Myocyte (in vitro differentiated cells): Measurements from ENCODE around the gene TMC3. TPM values are rescaled to one million over a fixed set of nuclear protein-coding genes. Genes with fewer than 3 reads are reported as not detected.

Source experiments
- DNase-seq: peaks from one replicate; pipeline ENCODE4 v3.0.0-alpha.2; 2012; ENCODE audit warnings: low read depth
- total RNA-seq: library from RNA; depleted of rRNA; stranded (reverse); fragments of >200 nt; gene quantifications from 2 replicates; pipeline ENCODE4 v1.2.3, GENCODE V29; 2014

The TMC3 gene
- total RNA-seq, 1 donor from 2014 or later: not detected

DNA sequence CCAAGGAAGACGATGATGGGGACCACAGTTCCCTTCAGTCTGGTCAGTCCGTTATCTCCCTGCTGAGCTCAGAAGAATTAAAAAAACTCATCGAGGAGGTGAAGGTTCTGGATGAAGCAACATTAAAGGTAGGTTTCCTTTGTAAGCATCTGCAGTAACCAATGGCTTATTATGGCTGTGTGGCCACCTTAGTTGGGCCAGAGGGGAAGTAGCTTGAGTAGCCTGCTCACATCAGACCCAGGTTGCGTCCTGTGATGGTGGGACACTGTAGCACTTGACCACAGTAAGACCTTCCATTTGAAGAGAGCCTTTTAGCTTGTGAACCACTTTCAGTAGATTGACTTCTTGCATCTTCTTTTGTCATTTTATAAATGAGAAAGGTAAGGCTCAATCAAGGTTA is 72.6 kb downstream of the TMC3 start:
- DNase-seq: no peak

DNA sequence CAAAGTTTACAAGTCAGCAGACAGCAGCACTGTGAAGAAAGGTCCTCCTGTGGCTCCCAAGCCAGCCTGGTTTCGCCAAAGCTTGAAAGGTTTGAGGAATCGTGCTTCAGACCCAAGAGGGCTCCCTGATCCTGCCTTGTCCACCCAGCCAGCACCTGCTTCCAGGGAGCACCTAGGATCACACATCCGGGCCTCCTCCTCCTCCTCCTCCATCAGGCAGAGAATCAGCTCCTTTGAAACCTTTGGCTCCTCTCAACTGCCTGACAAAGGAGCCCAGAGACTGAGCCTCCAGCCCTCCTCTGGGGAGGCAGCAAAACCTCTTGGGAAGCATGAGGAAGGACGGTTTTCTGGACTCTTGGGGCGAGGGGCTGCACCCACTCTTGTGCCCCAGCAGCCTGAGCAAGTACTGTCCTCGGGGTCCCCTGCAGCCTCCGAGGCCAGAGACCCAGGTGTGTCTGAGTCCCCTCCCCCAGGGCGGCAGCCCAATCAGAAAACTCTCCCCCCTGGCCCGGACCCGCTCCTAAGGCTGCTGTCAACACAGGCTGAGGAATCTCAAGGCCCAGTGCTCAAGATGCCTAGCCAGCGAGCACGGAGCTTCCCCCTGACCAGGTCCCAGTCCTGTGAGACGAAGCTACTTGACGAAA is 74.3 kb downstream of the TMC3 start:
- DNase-seq: no peak

DNA sequence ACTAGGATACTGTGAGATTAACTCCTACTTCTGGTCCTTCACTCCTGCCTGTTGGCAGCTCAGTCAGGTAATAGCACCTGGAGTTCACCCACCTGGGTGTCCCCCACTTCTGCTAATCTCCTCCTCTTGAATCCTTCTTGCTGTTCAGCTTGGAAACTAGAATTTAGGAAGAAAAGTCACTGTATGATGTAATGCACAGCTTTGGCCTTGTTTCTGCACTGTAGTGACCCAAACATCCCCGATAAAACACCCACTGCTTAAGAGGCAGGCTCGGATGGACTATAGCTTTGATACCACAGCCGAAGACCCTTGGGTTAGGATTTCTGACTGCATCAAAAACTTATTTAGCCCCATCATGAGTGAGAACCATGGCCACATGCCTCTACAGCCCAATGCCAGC is 74.9 kb downstream of the TMC3 start:
- no peak for DNase-seq

GRCh38 chr15:81298611-81299010 is 75.4 kb downstream of the TMC3 start:
- no peak for DNase-seq

GRCh38 chr15:81297603-81298575 is 76.1 kb downstream of the TMC3 start:
- no peak for DNase-seq

DNA sequence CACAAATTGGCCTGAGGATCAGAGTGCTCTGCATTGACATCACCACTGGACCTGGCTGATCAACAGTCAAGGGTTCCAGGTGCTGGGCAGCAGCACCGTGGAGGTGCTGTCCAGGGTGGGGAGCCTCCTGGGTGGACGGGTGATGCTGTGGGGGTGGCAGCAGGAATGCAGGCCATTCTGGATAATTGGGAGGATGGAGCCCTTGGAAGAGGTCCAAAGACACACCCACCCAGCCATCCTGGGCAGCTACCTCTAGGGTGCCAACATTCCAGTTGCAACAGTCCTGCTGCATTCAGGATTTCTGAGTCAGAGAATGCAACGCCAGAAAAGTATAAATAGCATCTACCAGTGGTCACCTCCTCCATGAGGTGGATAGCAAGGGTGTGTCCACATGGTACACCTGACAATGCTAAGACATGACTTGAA is 76.9 kb downstream of the TMC3 start:
- no peak for DNase-seq

GRCh38 chr15:81296673-81297072 is 77.3 kb downstream of the TMC3 start:
- DNase-seq: no peak

DNA sequence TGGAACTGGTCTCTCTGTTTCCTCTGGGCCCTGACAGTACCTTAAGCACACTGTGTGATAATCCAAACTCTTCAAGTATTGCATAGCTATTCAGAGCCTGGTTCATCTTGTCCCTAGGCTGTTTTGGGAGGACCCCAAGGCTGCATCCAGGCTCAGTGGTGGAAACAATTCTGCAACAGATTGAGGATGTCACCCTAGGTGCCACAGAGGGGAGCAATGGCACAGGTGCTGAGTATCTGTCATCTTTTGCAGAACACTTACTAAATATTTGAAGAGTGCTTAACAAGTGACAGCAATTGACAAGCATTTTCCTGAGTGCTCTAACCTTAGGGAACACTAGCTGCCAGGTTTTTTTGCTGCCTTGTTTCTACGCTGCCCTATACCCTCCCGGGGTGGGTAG is 77.8 kb downstream of the TMC3 start:
- DNase-seq: no peak

GRCh38 chr15:81295486-81296121 is 78.4 kb downstream of the TMC3 start:
- DNase-seq: no peak

DNA sequence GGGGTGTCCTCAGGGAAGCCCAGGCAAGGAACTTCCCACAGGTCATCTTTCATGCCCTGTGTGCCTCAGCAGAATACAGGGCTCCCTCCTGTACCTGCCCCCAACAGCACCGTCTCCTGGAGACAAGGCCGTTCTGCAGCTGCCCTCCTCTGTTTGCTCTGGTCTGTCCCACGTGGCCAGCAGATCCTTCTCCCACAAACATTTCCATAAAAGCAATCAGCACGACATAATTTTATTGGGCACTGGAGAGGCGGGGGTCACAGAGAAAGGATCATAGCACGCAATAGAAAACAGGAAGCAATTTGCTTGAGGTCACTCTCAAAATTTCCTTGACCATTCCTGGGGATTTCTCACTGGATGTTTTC is 79.5 kb downstream of the TMC3 start:
- DNase-seq: no peak

- DNase-seq: no peak
Observed at GRCh38 chr15:81293728-81294515, 80.1 kb downstream of the TMC3 start.

DNA sequence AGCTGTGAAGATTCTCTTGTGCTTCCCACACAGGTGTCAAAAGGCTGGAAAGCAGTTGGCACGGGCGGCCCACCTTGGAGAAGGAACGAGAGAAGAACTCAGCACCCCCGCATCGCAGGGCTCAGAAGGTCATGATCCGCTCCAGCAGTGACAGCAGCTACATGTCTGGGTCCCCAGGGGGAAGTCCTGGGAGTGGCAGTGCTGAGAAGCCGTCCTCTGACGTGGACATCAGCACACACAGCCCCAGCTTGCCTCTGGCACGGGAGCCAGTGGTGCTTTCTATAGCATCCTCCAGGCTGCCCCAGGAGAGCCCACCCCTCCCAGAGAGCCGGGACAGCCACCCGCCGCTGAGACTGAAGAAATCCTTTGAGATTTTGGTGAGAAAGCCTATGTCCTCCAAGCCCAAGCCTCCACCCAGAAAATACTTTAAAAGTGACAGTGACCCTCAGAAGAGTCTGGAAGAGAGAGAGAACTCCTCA is 81.5 kb downstream of the TMC3 start:
- no peak for DNase-seq

DNA sequence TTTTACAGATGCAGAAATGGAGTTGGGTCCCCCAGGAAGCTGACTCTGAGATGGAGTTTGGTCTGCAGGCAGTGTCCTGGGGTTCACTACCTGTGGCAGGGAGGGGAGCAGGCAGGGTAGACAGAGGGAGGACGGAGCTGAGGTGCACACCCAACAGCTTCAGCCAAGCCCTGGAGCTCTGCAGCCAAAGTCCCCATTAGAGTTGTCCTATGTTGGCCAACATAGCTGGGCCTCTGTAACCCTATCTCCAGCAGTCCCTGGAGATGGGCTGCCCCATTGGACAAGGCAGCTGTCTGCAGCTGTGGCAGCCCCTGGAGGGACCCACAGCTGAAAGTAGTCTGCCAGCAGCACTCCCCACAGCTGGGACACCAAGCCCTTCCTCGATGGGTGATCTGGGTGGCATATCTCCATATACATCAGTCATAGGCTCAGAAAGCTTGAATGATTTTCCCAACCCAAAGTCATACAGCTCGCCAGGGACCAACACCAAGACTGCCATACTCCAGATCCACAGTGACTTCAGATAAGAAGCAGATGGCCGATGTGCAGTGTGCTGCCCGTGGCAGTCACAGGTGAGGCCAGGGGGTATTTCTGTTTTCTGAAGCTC is 82.0 kb downstream of the TMC3 start:
- DNase-seq: no peak

DNA sequence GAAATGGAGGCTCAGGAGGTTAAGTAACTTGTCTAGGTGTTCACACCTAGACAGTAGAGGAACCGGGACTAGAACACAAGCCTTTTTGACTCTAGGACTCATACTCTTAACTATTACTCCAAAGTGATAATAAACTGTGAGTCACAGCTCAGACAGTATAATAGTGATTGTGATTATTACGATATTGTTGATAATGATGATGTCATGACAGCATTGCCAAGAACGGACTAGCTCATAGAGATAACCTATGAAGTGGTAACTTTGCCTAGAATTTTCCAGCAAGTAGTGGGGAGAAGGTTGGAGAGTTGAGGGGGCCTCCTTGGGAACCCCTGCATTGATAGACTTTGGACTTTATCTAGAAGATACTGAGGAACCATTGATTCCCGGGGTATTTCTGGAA is 84.1 kb downstream of the TMC3 start:
- no peak for DNase-seq

GRCh38 chr15:81288616-81289015 is 85.4 kb downstream of the TMC3 start:
- no peak for DNase-seq

GRCh38 chr15:81288040-81288439 is 86.0 kb downstream of the TMC3 start:
- DNase-seq: no peak

DNA sequence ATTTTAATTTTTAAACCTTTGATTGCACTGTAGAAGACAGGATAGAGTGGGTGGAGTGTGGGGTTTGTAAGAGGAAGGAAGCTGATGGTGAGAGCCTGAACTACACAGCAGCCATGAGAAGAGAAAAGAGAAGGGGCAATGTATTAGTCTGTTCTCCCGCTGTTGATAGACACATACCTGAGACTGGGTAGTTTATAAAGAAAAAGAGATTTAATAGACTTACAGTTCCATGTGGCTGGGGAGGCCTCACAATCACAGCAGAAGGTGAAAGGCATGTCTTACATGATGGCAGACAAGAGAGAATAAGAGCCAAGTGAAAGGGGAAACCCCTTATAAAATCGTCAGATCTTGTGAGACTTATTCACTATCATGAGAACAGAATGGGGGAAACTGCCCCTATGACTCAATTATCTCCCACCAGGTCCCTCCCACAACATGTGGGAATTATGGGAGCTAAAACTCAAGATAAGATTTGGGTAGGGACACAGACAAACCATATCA is 87.3 kb downstream of the TMC3 start:
- DNase-seq: no peak

GRCh38 chr15:81285461-81285860 is 88.6 kb downstream of the TMC3 start:
- DNase-seq: no peak

GRCh38 chr15:81284256-81285031 is 89.6 kb downstream of the TMC3 start:
- DNase-seq: no peak

GRCh38 chr15:81282911-81283310 is 91.1 kb downstream of the TMC3 start:
- DNase-seq: no peak
